CD4-positive, alpha-beta T cell treated with Interleukin-2 at 100 ng/mL for 4 hours (primary cell): ENCODE data around the gene CCDC182.
A peak's percentile ranks its signal among the peaks of the same experiment; 100 is the strongest.

ENCODE experiments used
- DNase-seq: peaks from one replicate; pipeline ENCODE4 v3.0.0-alpha.2; 2020; ENCODE audit warnings: low spot score

Gene CCDC182

DNA sequence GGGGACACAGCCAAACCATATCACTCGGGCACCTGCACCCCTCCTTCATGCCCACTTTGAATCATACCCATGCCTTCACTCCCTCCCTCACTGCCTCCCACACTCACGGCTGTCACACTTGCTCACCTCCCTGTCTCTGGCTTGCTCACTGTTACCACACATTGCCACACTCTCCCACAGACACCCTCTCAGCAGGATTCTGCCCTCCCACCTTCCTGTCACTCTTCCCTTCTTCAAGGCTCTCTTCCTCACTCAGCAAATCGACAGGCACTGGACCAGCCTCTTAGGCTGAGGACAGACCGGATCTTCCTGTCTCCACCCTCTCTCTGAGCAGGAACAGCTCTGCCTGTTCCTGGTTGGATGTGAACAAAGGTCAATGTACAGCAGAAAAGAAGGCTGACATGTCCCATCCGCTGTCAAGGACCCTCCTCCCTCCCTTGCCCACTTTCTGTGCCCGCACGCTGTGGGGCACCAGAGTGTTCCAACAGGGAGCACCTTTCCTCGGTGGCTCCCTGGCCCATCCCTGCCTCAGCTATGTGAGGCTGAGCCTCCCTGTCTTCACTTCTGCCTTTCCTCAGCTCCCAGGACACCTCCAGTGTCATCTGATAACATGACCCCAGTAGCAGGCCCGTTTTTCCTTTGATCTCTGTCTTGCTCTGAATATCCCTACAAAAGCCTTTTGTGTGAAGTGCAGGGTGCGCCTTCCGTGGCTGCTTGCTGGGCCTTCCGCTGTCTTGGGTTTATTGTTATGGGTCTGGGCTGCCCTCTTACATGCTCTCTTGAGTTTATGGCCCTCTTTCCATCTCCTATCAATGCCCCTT is 47.0 kb downstream of the CCDC182 start:
- DNase-seq = peak; percentile 20

DNA sequence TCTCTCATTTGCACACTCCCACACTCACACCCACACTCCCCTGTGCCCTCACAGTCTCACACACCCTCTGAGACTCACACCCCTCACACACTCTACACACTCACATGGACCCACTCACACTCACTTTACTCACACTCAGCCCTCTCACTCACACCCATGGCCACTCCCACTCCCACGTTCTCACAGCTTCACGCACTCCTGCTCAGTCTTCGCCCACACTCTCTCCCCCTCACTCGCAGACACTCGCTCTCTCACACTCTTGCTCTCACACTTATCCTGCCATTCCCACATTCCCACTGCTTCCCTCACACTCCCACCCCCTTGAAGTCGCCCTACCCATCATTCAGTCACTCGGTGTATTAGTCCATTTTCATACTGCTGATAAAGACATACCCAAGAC is 47.9 kb downstream of the CCDC182 start:
- no peak for DNase-seq

DNA sequence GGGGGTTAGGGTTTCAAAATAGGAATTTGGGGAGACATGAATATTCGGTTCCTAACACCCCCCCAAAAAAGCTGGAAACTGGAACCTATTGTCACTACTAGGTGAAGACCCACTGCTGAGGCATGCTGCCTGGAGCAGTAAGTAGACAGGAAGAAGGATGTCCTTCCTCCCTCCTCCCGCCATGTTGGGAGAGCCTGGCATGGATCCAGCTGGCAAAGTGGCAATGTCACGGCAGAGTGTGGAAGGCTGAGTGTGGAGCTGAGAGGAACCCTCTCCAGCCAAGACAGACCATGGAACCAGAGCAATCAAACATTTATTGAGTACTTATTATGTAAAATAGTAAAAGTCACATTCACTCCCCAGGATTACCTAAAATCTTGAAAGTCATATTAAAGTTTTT is 49.0 kb downstream of the CCDC182 start:
- no peak for DNase-seq
